GM19328 (cell line): ENCODE data around the gene CMTM2.
"Not testable (repeated sequence)": the region's sequence is repeated elsewhere in the genome, so short reads cannot be mapped to it uniquely, and the experiment has no call there.

Experiments
- ATAC-seq: cut with Tn5 transposase; IDR thresholded peaks from one replicate; pipeline ENCODE4 v1.9.1; 2021; ENCODE audit warnings: mild to moderate bottlenecking, moderate library complexity; ENCODE audit not compliant: unreplicated experiment

The CMTM2 gene

GRCh38 chr16:66605177-66605978 is 26.1 kb downstream of the CMTM2 start:
- peak; percentile 6 for ATAC-seq

- peak; percentile 44 for ATAC-seq
Observed at GRCh38 chr16:66605979-66606751, 26.9 kb downstream of the CMTM2 start.

- no peak for ATAC-seq
Observed at GRCh38 chr16:66608241-66609138, 29.2 kb downstream of the CMTM2 start.

- no peak for ATAC-seq
Observed at GRCh38 chr16:66609139-66609510, 29.9 kb downstream of the CMTM2 start.

- ATAC-seq, result no peak
Observed at GRCh38 chr16:66610111-66610820, 31.0 kb downstream of the CMTM2 start.

GRCh38 chr16:66611911-66612310 is 32.6 kb downstream of the CMTM2 start:
- ATAC-seq, result not testable (repeated sequence)

- ATAC-seq, result no peak
Observed at GRCh38 chr16:66612422-66612821, 33.2 kb downstream of the CMTM2 start.

- ATAC-seq, result no peak
Observed at GRCh38 chr16:66614161-66614802, 35.0 kb downstream of the CMTM2 start.

GRCh38 chr16:66616169-66616568 is 36.9 kb downstream of the CMTM2 start:
- no peak for ATAC-seq

- no peak for ATAC-seq
Observed at GRCh38 chr16:66616592-66616991, 37.3 kb downstream of the CMTM2 start.

- ATAC-seq, result no peak
Observed at GRCh38 chr16:66617010-66617434, 37.8 kb downstream of the CMTM2 start.

GRCh38 chr16:66617728-66618127 is 38.5 kb downstream of the CMTM2 start:
- ATAC-seq, result no peak

- no peak for ATAC-seq
Observed at GRCh38 chr16:66618588-66619375, 39.5 kb downstream of the CMTM2 start.

GRCh38 chr16:66619534-66620428 is 40.5 kb downstream of the CMTM2 start:
- ATAC-seq, result no peak

- no peak for ATAC-seq
Observed at GRCh38 chr16:66620429-66620795, 41.1 kb downstream of the CMTM2 start.

- no peak for ATAC-seq
Observed at GRCh38 chr16:66621973-66622372, 42.7 kb downstream of the CMTM2 start.

GRCh38 chr16:66622863-66623262 is 43.6 kb downstream of the CMTM2 start:
- no peak for ATAC-seq

GRCh38 chr16:66623755-66624154 is 44.5 kb downstream of the CMTM2 start:
- no peak for ATAC-seq
